GM12801 (cell line): ENCODE measurements around the gene FADS3.

ENCODE experiments used
- CTCF ChIP-seq: IDR thresholded peaks from one replicate; pipeline ENCODE4 v1.5.1; 2011; ENCODE audit warnings: control low read depth; ENCODE audit not compliant: insufficient read length; ENCODE audit errors: extremely low read depth

Gene FADS3

GRCh38 chr11:61902313-61902712 lies 11.0 kb upstream of the FADS3 start:
- no peak for TF ChIP-seq CTCF

GRCh38 chr11:61901397-61901796 lies 10.1 kb upstream of the FADS3 start:
- TF ChIP-seq CTCF, result no peak

GRCh38 chr11:61900251-61900650 lies 8.9 kb upstream of the FADS3 start:
- no peak for TF ChIP-seq CTCF

- peak; percentile 65 for TF ChIP-seq CTCF
These were observed 7.9 kb upstream of the FADS3 start for GRCh38 chr11:61899146-61899841.

GRCh38 chr11:61898247-61898582 lies 6.9 kb upstream of the FADS3 start:
- no peak for TF ChIP-seq CTCF

GRCh38 chr11:61897387-61898246 lies 6.3 kb upstream of the FADS3 start:
- no peak for TF ChIP-seq CTCF

GRCh38 chr11:61896665-61897386 lies 5.5 kb upstream of the FADS3 start:
- TF ChIP-seq CTCF, result no peak
